Fibroblast of peridontal ligament (primary cell): ENCODE measurements around the gene CRYGC.
"Not testable (repeated sequence)": the region's sequence is repeated elsewhere in the genome, so short reads cannot be mapped to it uniquely, and the experiment has no call there.

Source experiments
- DNase-seq: peaks from one replicate; pipeline ENCODE4 v3.0.0-alpha.2; 2010; ENCODE audit errors: extremely low read depth

Gene CRYGC

GRCh38 chr2:208136716-208137094, 7.1 kb upstream of the CRYGC start:
- DNase-seq = no peak

- no peak for DNase-seq
Observed at GRCh38 chr2:208135794-208136715, 6.4 kb upstream of the CRYGC start.

- DNase-seq = no peak
Observed at GRCh38 chr2:208134928-208135586, 5.4 kb upstream of the CRYGC start.

GRCh38 chr2:208130712-208131110, 1.1 kb upstream of the CRYGC start:
- no peak for DNase-seq

GRCh38 chr2:208128136-208128535, 1.5 kb downstream of the CRYGC start:
- no peak for DNase-seq

- DNase-seq = no peak
Observed at GRCh38 chr2:208127090-208127489, 2.5 kb downstream of the CRYGC start.

GRCh38 chr2:208125251-208125650, 4.4 kb downstream of the CRYGC start:
- no peak for DNase-seq

- not testable (repeated sequence) for DNase-seq
Observed at GRCh38 chr2:208124013-208124715, 5.5 kb downstream of the CRYGC start, which contains the start of gene CRYGD. TSS of gene CRYGD (minus strand) at chr2:208124524. CDS start at chr2:208124473, 51 bp downstream.

- DNase-seq = no peak
Observed at GRCh38 chr2:208122248-208122647, 7.4 kb downstream of the CRYGC start.

- no peak for DNase-seq
Observed at GRCh38 chr2:208118918-208119317, 10.7 kb downstream of the CRYGC start.

- DNase-seq = not testable (repeated sequence)
Observed at GRCh38 chr2:208117390-208117789, 12.2 kb downstream of the CRYGC start.

- DNase-seq = no peak
Observed at GRCh38 chr2:208112969-208113368, 16.7 kb downstream of the CRYGC start.

GRCh38 chr2:208112273-208112745, 17.3 kb downstream of the CRYGC start:
- not testable (repeated sequence) for DNase-seq

GRCh38 chr2:208103616-208104015, 26.0 kb downstream of the CRYGC start:
- no peak for DNase-seq

- DNase-seq = peak; percentile 48
Observed at GRCh38 chr2:208101716-208102631, 27.7 kb downstream of the CRYGC start.

- no peak for DNase-seq
Observed at GRCh38 chr2:208099682-208100470, 29.8 kb downstream of the CRYGC start.

GRCh38 chr2:208098701-208099100, 30.9 kb downstream of the CRYGC start:
- not testable (repeated sequence) for DNase-seq

- DNase-seq = no peak
Observed at GRCh38 chr2:208098267-208098666, 31.4 kb downstream of the CRYGC start.

- no peak for DNase-seq
Observed at GRCh38 chr2:208097801-208098200, 31.8 kb downstream of the CRYGC start.

GRCh38 chr2:208097313-208097712, 32.3 kb downstream of the CRYGC start:
- DNase-seq = no peak
